Activated gamma-delta T cell treated with anti-CD3 and anti-CD28 coated beads, Interleukin-2, amount 50 U/mL, for 16 hours (primary cell): ENCODE data around the gene AZGP1.
"Not testable (repeated sequence)": the region's sequence is repeated elsewhere in the genome, so short reads cannot be mapped to it uniquely, and the experiment has no call there.

ENCODE experiments used
- DNase-seq: peaks from one replicate; pipeline ENCODE4 v3.0.0-alpha.2; 2020; ENCODE audit warnings: low read depth

The AZGP1 gene

DNA sequence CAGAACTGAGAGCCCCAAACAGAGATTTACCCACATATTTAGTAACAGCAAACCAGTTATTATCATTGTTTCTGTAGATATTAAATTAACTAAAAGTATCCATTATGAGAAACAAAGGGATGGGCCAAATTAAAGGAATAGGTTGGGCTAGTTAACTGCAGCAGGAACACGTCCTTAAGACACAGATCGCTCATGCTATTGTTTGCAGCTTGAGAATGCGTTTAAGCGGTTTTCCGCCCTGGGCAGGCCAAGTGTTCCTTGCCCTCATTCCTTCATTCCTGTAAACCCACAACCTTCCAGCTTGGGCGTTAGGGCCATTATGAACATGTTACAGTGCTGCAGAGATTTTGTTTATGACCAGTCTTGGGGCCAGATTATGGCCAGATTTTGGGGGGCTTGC, 25.0 kb downstream of the AZGP1 start:
- not testable (repeated sequence) for DNase-seq

GRCh38 chr7:99949645-99950228, 26.1 kb downstream of the AZGP1 start:
- DNase-seq = no peak

- no peak for DNase-seq
Measured at GRCh38 chr7:99947608-99948007, 28.2 kb downstream of the AZGP1 start.

DNA sequence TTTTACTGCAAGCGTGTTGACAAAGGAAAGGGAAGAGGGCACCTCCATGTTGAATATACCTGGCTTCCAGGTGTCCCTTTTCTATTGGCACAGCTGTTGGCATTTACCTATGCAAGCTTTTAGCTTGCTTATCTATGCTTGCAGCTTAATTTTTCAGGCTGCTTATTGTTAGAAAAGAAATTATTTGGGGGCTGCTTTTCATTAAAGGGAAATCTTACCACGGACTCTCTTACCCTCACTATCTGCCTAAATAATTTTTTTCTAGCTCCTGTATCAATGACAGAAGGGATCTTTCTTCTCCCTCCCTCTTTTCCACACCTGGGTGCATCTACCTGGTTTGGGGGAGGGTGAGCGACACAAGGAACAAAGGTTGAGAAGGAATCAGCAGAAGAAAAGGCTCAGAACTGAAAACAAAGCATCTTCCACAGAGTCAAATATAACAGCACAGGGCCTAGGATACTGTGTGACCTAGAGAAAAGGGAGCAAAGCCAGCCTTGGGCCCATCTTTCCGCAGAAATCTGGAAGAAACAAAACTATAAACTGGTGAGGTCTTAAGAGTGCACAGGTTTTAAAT, 31.2 kb downstream of the AZGP1 start:
- DNase-seq = no peak

DNA sequence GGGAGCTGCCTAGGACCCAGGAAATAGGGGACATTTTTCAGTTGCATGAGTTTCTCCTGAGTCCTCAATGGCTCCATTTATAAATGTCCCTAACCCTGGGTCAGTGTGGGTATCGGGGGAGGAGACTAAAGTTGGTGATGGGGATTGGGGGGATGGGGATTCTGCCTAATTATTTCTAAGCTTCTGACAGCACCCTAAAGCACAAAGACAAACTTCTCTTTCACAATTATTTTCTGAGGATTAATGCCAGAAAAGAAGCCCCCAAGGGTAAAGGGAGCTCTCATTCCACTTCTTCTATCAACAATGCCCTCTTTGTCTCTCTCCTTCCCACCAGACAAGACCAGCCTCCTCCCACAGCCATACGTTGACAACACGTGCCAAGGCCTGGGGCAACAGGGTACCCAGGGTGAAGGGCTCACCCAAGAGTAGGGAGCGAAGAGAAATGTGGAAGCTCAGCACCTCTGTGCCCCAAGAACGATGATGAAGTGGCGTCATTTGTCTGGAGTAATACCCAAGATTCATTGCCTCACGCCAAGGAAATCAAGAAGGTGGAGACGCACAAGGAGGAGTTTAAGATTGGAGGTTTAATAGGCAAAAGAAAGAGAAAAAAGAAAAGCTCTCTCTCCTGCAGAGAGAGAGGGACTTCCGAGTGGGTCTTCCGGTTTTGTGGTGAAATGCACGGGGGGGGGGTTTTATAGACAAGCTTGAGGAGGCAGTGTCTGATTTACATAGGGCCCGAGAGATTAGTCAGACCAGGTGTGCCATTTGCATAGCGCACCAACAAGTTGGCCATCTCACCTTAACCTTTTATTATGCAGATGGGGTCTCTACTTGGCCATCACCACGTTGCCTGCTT, 32.0 kb downstream of the AZGP1 start:
- no peak for DNase-seq

DNA sequence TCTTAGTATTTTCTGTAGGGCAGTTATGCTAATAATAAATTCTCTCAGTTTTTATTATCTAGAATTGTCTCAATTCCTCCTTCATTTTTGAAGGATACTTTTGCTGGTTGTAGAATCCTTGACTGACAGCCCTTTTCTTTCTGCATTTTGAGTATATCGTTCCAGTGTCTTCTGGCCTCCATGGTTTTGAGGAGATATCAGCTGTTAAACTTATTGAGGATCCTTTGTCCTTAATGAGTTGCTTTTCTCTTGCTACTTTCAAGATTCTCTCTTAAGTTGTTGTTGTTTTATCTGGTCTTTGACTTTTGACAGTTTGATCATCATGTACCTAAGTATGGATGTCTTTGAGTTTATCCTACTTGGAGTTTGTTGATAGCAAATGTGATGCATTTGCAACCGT, 37.5 kb downstream of the AZGP1 start:
- no peak for DNase-seq

GRCh38 chr7:99935009-99935408, 40.8 kb downstream of the AZGP1 start:
- not testable (repeated sequence) for DNase-seq

DNA sequence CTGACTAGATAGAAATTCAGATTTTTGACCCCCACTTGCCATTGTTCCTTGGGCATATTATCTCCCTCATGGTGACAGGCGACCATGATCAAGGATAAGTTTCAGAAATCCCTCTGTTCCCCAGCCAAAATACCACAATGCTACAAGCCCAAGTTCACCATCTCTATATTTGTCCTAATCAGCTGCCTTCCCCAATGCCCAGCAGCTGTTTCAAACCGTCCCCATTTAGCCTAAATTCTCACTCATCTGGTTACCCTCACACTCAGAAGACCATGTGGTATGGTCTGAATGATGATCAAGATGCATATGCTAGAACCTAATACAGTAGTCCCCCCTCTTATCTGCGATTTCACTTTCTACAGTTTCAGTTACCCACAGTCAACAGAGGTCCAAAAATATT, 45.5 kb downstream of the AZGP1 start:
- DNase-seq = no peak

DNA sequence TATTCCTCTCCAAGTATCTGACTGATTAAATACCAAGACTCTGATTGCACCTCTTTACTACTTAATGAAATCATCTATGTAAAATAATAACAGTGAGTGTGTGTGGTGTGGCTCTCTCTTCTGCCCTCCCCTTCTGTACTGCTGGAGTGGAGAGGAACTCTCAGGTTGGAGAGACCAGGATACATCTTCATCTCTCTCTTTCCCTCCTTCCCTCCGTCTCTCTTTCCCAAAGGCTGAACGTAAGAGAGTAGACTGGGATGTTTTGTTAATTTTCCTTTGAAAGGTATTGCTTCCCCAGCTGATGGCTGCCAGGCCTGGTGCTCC, 46.1 kb downstream of the AZGP1 start:
- DNase-seq = no peak

DNA sequence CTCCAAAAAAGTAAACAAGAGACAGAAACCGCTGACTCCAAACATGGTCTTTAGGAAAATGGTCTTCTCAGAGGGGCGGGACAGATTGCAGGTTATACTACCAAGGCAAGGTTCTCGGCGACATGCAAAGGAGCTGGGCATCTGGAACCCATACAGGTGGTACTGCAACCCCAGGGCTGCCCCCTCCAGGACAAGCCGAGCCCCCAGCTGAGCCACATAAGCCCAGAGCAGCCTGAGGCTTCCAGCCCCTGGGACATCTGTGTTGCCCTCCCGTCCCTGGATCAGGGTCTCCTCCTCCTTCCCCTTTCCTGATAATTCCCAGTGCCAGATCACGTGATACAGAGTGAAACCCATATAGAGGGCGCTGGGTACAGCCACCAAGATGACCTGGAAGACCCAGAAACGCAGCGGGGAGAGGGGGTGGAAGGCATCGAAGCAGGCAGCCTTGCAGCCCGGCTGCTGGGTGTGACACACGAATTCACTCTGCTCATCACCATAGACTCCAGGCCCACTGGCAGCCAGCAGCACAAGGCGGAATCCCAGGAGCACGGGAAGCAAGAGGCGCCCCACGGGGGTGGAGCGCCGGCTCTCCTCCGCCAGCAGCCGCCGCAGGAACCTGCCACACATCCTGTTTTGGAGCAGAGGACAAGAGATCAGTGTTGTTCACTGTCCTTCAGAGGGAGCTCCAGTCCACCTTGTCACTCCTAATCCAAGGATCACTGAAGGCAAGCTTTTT, 46.7 kb downstream of the AZGP1 start, which contains the start of gene GJC3:
GJC3 (minus strand) TSS at position 627 of the 736 bp plus-strand sequence; CDS start at position 627, 0 bp downstream.
- no peak for DNase-seq

DNA sequence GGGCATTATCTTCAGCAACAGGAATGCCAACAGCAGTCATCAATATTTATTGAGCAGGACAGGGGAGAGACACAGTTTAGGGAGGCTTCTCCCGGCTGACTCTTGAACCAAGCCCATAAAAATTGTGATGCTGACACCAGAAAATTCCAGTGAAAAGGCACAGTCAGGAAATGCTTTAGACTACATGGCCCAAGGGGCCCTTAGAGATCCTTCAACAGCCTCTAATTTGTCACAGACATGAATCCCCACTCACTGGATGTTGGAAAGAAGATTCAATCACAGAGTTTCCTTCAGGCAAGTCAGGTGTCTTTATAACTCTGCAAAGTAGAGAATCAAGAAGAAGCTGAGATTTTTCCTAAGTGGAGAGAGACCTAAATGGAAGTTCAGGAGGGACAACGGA, 47.6 kb downstream of the AZGP1 start:
- DNase-seq = no peak

DNA sequence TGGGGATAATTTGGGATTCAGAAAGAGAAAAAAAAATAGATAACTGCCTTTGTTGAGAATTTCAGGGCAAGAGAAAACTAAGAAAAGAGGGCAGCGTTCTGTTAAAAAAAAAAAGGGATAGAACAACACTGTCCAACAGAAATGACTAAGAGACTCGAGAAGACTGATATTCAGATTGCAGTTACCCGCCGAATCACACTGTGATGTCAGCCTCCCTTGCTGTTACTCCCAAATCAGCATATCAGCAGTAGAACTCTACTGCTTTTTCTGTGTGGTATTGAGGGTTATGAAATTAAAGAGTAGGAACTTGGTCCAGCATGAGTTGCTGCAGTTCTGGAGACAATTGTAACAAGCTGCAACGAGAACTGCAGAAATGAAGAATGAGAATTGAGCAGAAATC, 48.3 kb downstream of the AZGP1 start:
- DNase-seq = no peak

- DNase-seq = no peak
Measured at GRCh38 chr7:99926321-99926720, 49.5 kb downstream of the AZGP1 start.

DNA sequence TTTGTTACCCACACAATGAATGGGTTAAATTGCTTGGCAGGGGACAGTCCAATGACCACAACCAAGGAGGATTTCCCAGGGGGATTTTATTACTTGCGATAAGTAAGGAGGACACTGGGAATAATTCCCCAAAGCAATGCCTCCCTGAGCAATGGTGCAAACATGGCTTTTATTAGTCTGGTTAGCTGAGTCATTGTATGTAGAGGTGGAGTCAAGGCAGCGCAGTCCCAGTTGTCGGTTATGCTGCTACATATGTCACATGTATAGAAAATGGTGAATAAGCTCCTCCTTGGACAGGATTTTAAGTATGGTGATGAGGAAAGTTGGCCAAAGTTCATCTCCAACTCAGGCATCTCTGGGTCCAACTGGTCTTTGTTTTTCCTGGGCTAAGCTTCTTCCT, 52.6 kb downstream of the AZGP1 start:
- DNase-seq = no peak

GRCh38 chr7:99920149-99920548, 55.7 kb downstream of the AZGP1 start:
- DNase-seq = no peak

GRCh38 chr7:99919814-99920112, 56.1 kb downstream of the AZGP1 start:
- no peak for DNase-seq

- DNase-seq = peak; percentile 85
Measured at GRCh38 chr7:99918959-99919813, 56.6 kb downstream of the AZGP1 start, which contains the start of gene TRIM4. Gene TRIM4 (minus strand): TSS chr7:99919530. CDS start chr7:99919401, 129 bp downstream.
